GM21526 (cell line): Measurements from ENCODE around the gene NEDD9.

Experiments
- ATAC-seq: cut with Tn5 transposase; IDR thresholded peaks from one replicate; pipeline ENCODE4 v1.9.1; 2021; ENCODE audit warnings: moderate library complexity; ENCODE audit not compliant: unreplicated experiment, low FRiP score

NEDD9 gene

GRCh38 chr6:11183761-11184362 is 48.6 kb downstream of the NEDD9 start:
- no peak for ATAC-seq

- no peak for ATAC-seq
Observed at GRCh38 chr6:11181478-11182136, 50.9 kb downstream of the NEDD9 start.

GRCh38 chr6:11179419-11180202 is 52.9 kb downstream of the NEDD9 start:
- ATAC-seq: no peak

GRCh38 chr6:11179088-11179418 is 53.4 kb downstream of the NEDD9 start:
- ATAC-seq: no peak

GRCh38 chr6:11177271-11177670 is 55.2 kb downstream of the NEDD9 start:
- ATAC-seq: no peak

GRCh38 chr6:11174242-11174611 is 58.2 kb downstream of the NEDD9 start:
- ATAC-seq: no peak

- ATAC-seq: no peak
Observed at GRCh38 chr6:11172501-11173327, 59.8 kb downstream of the NEDD9 start.

- no peak for ATAC-seq
Observed at GRCh38 chr6:11171952-11172351, 60.5 kb downstream of the NEDD9 start.

- no peak for ATAC-seq
Observed at GRCh38 chr6:11168091-11168635, 64.3 kb downstream of the NEDD9 start.

- no peak for ATAC-seq
Observed at GRCh38 chr6:11166948-11167347, 65.5 kb downstream of the NEDD9 start.

- ATAC-seq: no peak
Observed at GRCh38 chr6:11164717-11165646, 67.5 kb downstream of the NEDD9 start.

GRCh38 chr6:11163932-11164331 is 68.5 kb downstream of the NEDD9 start:
- ATAC-seq: no peak

- no peak for ATAC-seq
Observed at GRCh38 chr6:11162262-11162661, 70.2 kb downstream of the NEDD9 start.

- no peak for ATAC-seq
Observed at GRCh38 chr6:11161031-11161956, 71.2 kb downstream of the NEDD9 start.

- no peak for ATAC-seq
Observed at GRCh38 chr6:11160199-11160598, 72.3 kb downstream of the NEDD9 start.

GRCh38 chr6:11155589-11155988 is 76.9 kb downstream of the NEDD9 start:
- no peak for ATAC-seq

GRCh38 chr6:11153447-11153846 is 79.0 kb downstream of the NEDD9 start:
- ATAC-seq: no peak

- no peak for ATAC-seq
Observed at GRCh38 chr6:11152581-11152980, 79.9 kb downstream of the NEDD9 start.

- ATAC-seq: no peak
Observed at GRCh38 chr6:11151488-11151887, 81.0 kb downstream of the NEDD9 start.
